H1 (cell line): ENCODE results near the gene WSCD2. TPM values are rescaled to one million over a fixed set of nuclear protein-coding genes. Genes with fewer than 3 reads are reported as not detected.

Source experiments
- CTCF ChIA-PET: fragments of 300-600 bp; sonication (Branson Sonifier 250); formaldehyde crosslinking; loops from one replicate; lab custom pipeline; 2021; ENCODE audit not compliant: partially characterized antibody; lab: Charles Lee
- POLR2A ChIA-PET: fragments of 300-600 bp; sonication (Branson Sonifier 250); formaldehyde crosslinking; loops from one replicate; lab custom pipeline; 2021; ENCODE audit warnings: inconsistent platforms; ENCODE audit not compliant: partially characterized antibody; lab: Charles Lee
- DNase-seq, 2 experiments: peaks; one replicate each; pipeline versions ENCODE4 v3.0.0 to v3.0.0-alpha.2; 2010 to 2022; ENCODE audit warnings: low spot score in 2 of 2, low read depth in 1 of 2, mixed read lengths in 1 of 2
- FAIRE-seq: peaks from 2 replicates; lab custom pipeline; 2011; peaks lifted over from hg19 to GRCh38; lab: Jason Lieb, UNC
- H2AFZ ChIP-seq: 2 replicates; pipeline ENCODE4 v1.8.1; 2012; ENCODE audit warnings: low read length, inconsistent platforms
- H2AK5ac ChIP-seq: 2 replicates; pipeline ENCODE4 v1.6.1; 2013; ENCODE audit warnings: low read depth, low read length
- H2BK120ac ChIP-seq: replicated peaks from 2 replicates; pipeline ENCODE3; 2013; ENCODE audit warnings: low read depth, low read length, inconsistent platforms
- H2BK12ac ChIP-seq: 2 replicates; pipeline ENCODE4 v1.6.1; 2013; ENCODE audit warnings: low read depth, low read length
- H2BK15ac ChIP-seq: 2 replicates; pipeline ENCODE4 v1.6.1; 2013; ENCODE audit warnings: low read length
- H2BK20ac ChIP-seq: 2 replicates; pipeline ENCODE4 v1.6.1; 2013; ENCODE audit warnings: low read length
- H2BK5ac ChIP-seq: 2 replicates; pipeline ENCODE4 v1.6.1; 2013; ENCODE audit warnings: low read depth, low read length
- H3K14ac ChIP-seq: 2 replicates; pipeline ENCODE4 v1.6.1; 2013; ENCODE audit warnings: inconsistent platforms; ENCODE audit not compliant: insufficient read length
- H3K18ac ChIP-seq: 2 replicates; pipeline ENCODE4 v1.6.1; 2013; ENCODE audit warnings: low read length; ENCODE audit errors: extremely low read depth
- H3K23ac ChIP-seq: 2 replicates; pipeline ENCODE4 v1.6.1; 2013; ENCODE audit warnings: inconsistent platforms; ENCODE audit not compliant: insufficient read length
- H3K23me2 ChIP-seq: 2 replicates; pipeline ENCODE4 v1.6.1; 2013; ENCODE audit warnings: low read depth, low read length
- H3K27ac ChIP-seq: 2 replicates; pipeline ENCODE4 v1.6.1; 2011; ENCODE audit warnings: low read depth, low read length, inconsistent platforms
- H3K27me3 ChIP-seq, 4 experiments: replicated peaks in 1 of 4; 1 replicate in 1 of 4; 2 replicates in 3 of 4; pipeline versions ENCODE4 v1.6.1 to v1.8.1; 2011 to 2013; ENCODE audit warnings: low read length in 3 of 4, mild to moderate bottlenecking in 3 of 4, inconsistent platforms in 2 of 4, mixed read lengths in 2 of 4, moderate library complexity in 1 of 4; ENCODE audit not compliant: control insufficient read depth in 3 of 4, insufficient read depth in 3 of 4; ENCODE audit errors: extremely low read depth in 1 of 4
- H3K36me3 ChIP-seq, 4 experiments: 2 replicates each; pipeline versions ENCODE4 v1.6.1 to v1.8.1; 2011 to 2013; ENCODE audit warnings: mild to moderate bottlenecking in 4 of 4, low read length in 3 of 4, moderate library complexity in 2 of 4, control low read depth in 1 of 4, inconsistent platforms in 1 of 4; ENCODE audit not compliant: insufficient read depth in 4 of 4, control insufficient read depth in 2 of 4
- H3K4ac ChIP-seq: replicated peaks from 2 replicates; pipeline ENCODE3; 2013; ENCODE audit warnings: low read length, low read depth, mixed read lengths, inconsistent platforms; ENCODE audit not compliant: insufficient read length
- H3K4me1 ChIP-seq, 4 experiments: replicated peaks in 1 of 4; 1 replicate in 1 of 4; 2 replicates in 3 of 4; pipeline versions ENCODE4 v1.6.1 to v1.8.1; 2011 to 2013; ENCODE audit warnings: low read length in 3 of 4, inconsistent platforms in 2 of 4, mixed read lengths in 1 of 4; ENCODE audit not compliant: insufficient read depth in 4 of 4, control insufficient read depth in 3 of 4
- H3K4me2 ChIP-seq, 2 experiments: 2 replicates each; pipeline versions ENCODE4 v1.6.1 to v1.8.1; 2011 to 2013; ENCODE audit warnings: low read depth in 2 of 2, low read length in 2 of 2, control low read depth in 1 of 2, inconsistent platforms in 1 of 2, mild to moderate bottlenecking in 1 of 2; ENCODE audit not compliant: insufficient read depth in 1 of 2
- H3K4me3 ChIP-seq, 4 experiments: fragments of 200-600, 300-600 bp in 1 of 4; sonication (generic), shearing (Covaris generic), sonication (Bioruptor Twin) in 1 of 4; 2 replicates each; pipeline versions ENCODE4 v1.5.1 to v1.8.1; 2011 to 2016; ENCODE audit warnings: low read length in 4 of 4, low read depth in 3 of 4, control low read depth in 2 of 4, inconsistent platforms in 2 of 4, mild to moderate bottlenecking in 2 of 4, mixed read lengths in 1 of 4, moderate library complexity in 1 of 4; ENCODE audit not compliant: insufficient read depth in 2 of 4; ENCODE audit errors: extremely low read depth in 1 of 4
- H3K56ac ChIP-seq: replicated peaks from 2 replicates; pipeline ENCODE3; 2013; ENCODE audit warnings: low read depth, mild to moderate bottlenecking, mixed read lengths, low read length, inconsistent platforms; ENCODE audit not compliant: insufficient read length
- H3K79me1 ChIP-seq: 2 replicates; pipeline ENCODE4 v1.6.1; 2013; ENCODE audit warnings: low read depth, low read length, control low read depth
- H3K79me2 ChIP-seq, 2 experiments: 2 replicates each; pipeline versions ENCODE4 v1.6.1 to v1.8.1; 2012 to 2013; ENCODE audit warnings: low read length in 2 of 2, mild to moderate bottlenecking in 2 of 2, inconsistent platforms in 1 of 2; ENCODE audit not compliant: insufficient read depth in 2 of 2, control insufficient read depth in 1 of 2
- H3K9ac ChIP-seq, 4 experiments: replicated peaks in 1 of 4; 1 replicate in 1 of 4; 2 replicates in 3 of 4; pipeline versions ENCODE4 v1.6.1 to v1.8.1; 2011 to 2013; ENCODE audit warnings: low read depth in 3 of 4, low read length in 3 of 4, control low read depth in 2 of 4, mild to moderate bottlenecking in 2 of 4, moderate library complexity in 2 of 4, inconsistent platforms in 1 of 4; ENCODE audit errors: extremely low read depth in 1 of 4
- H3K9me3 ChIP-seq, 2 experiments: 2 replicates each; pipeline versions ENCODE4 v1.6.1 to v1.8.1; 2012 to 2013; ENCODE audit warnings: mild to moderate bottlenecking in 2 of 2, moderate library complexity in 2 of 2, control low read depth in 1 of 2, inconsistent platforms in 1 of 2, low read depth in 1 of 2, low read length in 1 of 2, mixed read lengths in 1 of 2; ENCODE audit not compliant: insufficient read depth in 2 of 2
- H4K20me1 ChIP-seq, 2 experiments: replicated peaks in 1 of 2; 2 replicates each; pipeline versions ENCODE3 to v1.8.1; 2011 to 2013; ENCODE audit warnings: inconsistent platforms in 2 of 2, low read length in 2 of 2, mild to moderate bottlenecking in 1 of 2; ENCODE audit not compliant: insufficient read depth in 2 of 2, control insufficient read depth in 1 of 2
- H4K5ac ChIP-seq: 2 replicates; pipeline ENCODE4 v1.6.1; 2013; ENCODE audit warnings: low read length, low read depth, mixed read lengths, inconsistent platforms; ENCODE audit not compliant: insufficient read length
- H4K8ac ChIP-seq: 2 replicates; pipeline ENCODE4 v1.8.0; 2013; ENCODE audit warnings: mild to moderate bottlenecking, moderate library complexity, low read length, inconsistent platforms; ENCODE audit not compliant: insufficient read depth; ENCODE audit errors: extremely low read depth
- H4K91ac ChIP-seq: replicated peaks from 2 replicates; pipeline ENCODE3; 2013; ENCODE audit warnings: low read length, mixed read lengths, inconsistent platforms; ENCODE audit not compliant: insufficient read length
- CEBPB ChIP-seq: IDR thresholded peaks from 2 replicates; pipeline ENCODE4 v1.6.1; 2012; ENCODE audit warnings: low read depth, low read length
- CTBP2 ChIP-seq: IDR thresholded peaks from 2 replicates; pipeline ENCODE4 v1.7.0; 2011; ENCODE audit warnings: borderline replicate concordance, mild to moderate bottlenecking, moderate library complexity, mixed read lengths, low read length; ENCODE audit not compliant: insufficient read depth, insufficient read length
- EGR1 ChIP-seq: IDR thresholded peaks from 2 replicates; pipeline ENCODE4 v1.6.1; 2011; ENCODE audit warnings: low read depth, low read length, borderline replicate concordance
- EP300 ChIP-seq, 2 experiments: IDR thresholded peaks; 1 replicate in 1 of 2; 2 replicates in 1 of 2; pipeline ENCODE4 v1.6.1; 2011 to 2012; ENCODE audit warnings: low read depth in 2 of 2, low read length in 2 of 2, mild to moderate bottlenecking in 2 of 2, borderline replicate concordance in 1 of 2, inconsistent platforms in 1 of 2, moderate library complexity in 1 of 2
- GTF2F1 ChIP-seq: IDR thresholded peaks from 2 replicates; pipeline ENCODE4 v1.6.1; 2012; ENCODE audit warnings: low read depth, low read length, improper control_type of control experiment, borderline replicate concordance
- HDAC2 ChIP-seq, 2 experiments: fragments of 300-600 bp in 1 of 2; sonication (generic) in 1 of 2; IDR thresholded peaks; 2 replicates each; pipeline ENCODE4 v1.6.1; 2011 to 2012; ENCODE audit warnings: low read depth in 2 of 2, low read length in 2 of 2, mild to moderate bottlenecking in 2 of 2, moderate library complexity in 2 of 2, borderline replicate concordance in 1 of 2, inconsistent platforms in 1 of 2
- POLR2A ChIP-seq, 2 experiments: IDR thresholded peaks; 1 replicate in 1 of 2; 2 replicates in 1 of 2; pipeline ENCODE4 v1.6.1; 2011; ENCODE audit warnings: low read depth in 2 of 2, low read length in 2 of 2, mild to moderate bottlenecking in 2 of 2; ENCODE audit errors: control extremely low read depth in 1 of 2
- RXRA ChIP-seq: IDR thresholded peaks from 2 replicates; pipeline ENCODE4 v1.6.1; 2011; ENCODE audit warnings: low read depth, mild to moderate bottlenecking, low read length, moderate library complexity; ENCODE audit not compliant: insufficient read depth
- SIRT6 ChIP-seq: IDR thresholded peaks from one replicate; pipeline ENCODE4 v1.7.1; 2012; ENCODE audit warnings: low read length, inconsistent platforms
- SIX5 ChIP-seq: IDR thresholded peaks from 2 replicates; pipeline ENCODE4 v1.6.1; 2011; ENCODE audit warnings: mild to moderate bottlenecking, low read depth, low read length
- TAF1 ChIP-seq: IDR thresholded peaks from 2 replicates; pipeline ENCODE4 v1.6.1; 2011; ENCODE audit warnings: mild to moderate bottlenecking, low read depth, low read length
- TAF7 ChIP-seq: optimal IDR thresholded peaks from 2 replicates; pipeline ENCODE3; 2011; ENCODE audit warnings: low read depth, mild to moderate bottlenecking, inconsistent platforms, low read length, moderate library complexity, borderline replicate concordance
- TBP ChIP-seq: IDR thresholded peaks from 2 replicates; pipeline ENCODE4 v1.6.1; 2011; ENCODE audit warnings: low read depth, low read length, improper control_type of control experiment
- WGBS, 2 experiments: shearing (Covaris generic) in 1 of 2; methylation state at CpG; one replicate each; pipeline versions ENCODE4 v1.1.6 to v1.1.7; 2013 to 2015; ENCODE audit warnings: low lambda C conversion rate in 2 of 2, mixed read lengths in 2 of 2, inconsistent platforms in 1 of 2, low coverage in 1 of 2, missing lambda C conversion rate in 1 of 2; ENCODE audit not compliant: insufficient replicate concordance in 2 of 2, insufficient coverage in 1 of 2, insufficient read length in 1 of 2; ENCODE audit errors: extremely low coverage in 1 of 2, missing lambda C conversion rate in 1 of 2; 5-methylcytosine and 5-hydroxymethylcytosine counted together
- polyA plus RNA-seq, 7 experiments: library from polyadenylated mRNA; depleted of rRNA in 3 of 7; stranded (reverse) in 5 of 7; unstranded in 2 of 7; fragments of >200 nt in 5 of 7; fragments of 200-250 nt in 2 of 7; gene quantifications; 1 replicate in 5 of 7; 2 replicates in 1 of 7; 4 replicates in 1 of 7; pipeline versions ENCODE4 v1.2.1 to v1.2.3, GENCODE V29; 2011 to 2013; ENCODE audit warnings: missing spikeins in 2 of 7, mixed read lengths in 2 of 7
- total RNA-seq: library from RNA; stranded (reverse); fragmentation: NEBNext Ultra II Directional; extraction: Animal tissue kit (Norgen Biotek cat#: 25700); gene quantifications from 2 replicates; pipeline ENCODE4 v1.2.1, GENCODE V29; 2021
- TF ChIP-seq, protein P1 (sequence below): IDR thresholded peaks from 2 replicates; pipeline ENCODE4 v1.6.1; 2011; ENCODE audit warnings: low read depth, mild to moderate bottlenecking, low read length; ENCODE audit not compliant: insufficient read depth

WSCD2 gene
- total and polyA plus RNA-seq, 2 of the 8 experiments (the other 6 are each of a cell fraction or from before 2014, with no cell fraction given): 1.3 to 2.2 TPM

GRCh38 chr12:108196319-108196718, 67.2 kb downstream of the WSCD2 start:
- Histone ChIP-seq H3K4ac (no peak overlapping the region), H3K9ac (no peak overlapping the region), H3K9me3 (no peaks in the 10 kb centered on the region), H4K8ac (no peak overlapping the region), H3K14ac (no peak overlapping the region), H2AFZ (no peak overlapping the region), H2BK120ac (no peak overlapping the region), H2BK20ac (no peak overlapping the region), H3K4me2 (no peak overlapping the region), H2BK15ac (no peak overlapping the region), H3K23me2 (peaks cover 3% of the 10 kb centered on the region; the same call in 1 of the 2 replicates), H2BK5ac (no peak overlapping the region), H4K5ac (no peak overlapping the region), H2AK5ac (no peak overlapping the region), H4K20me1 (peaks cover 0 to 2% of the 10 kb centered on the region in 2 experiments), H3K23ac (no peak overlapping the region), H3K4me1 (peaks cover 0 to 5% (median 0%) of the 10 kb centered on the region in 4 experiments; a peak in 3 of 7 replicates), H3K36me3 (no peaks in the 10 kb centered on the region), H3K4me3 (no peak overlapping the region), H3K27me3 (no peaks in the 10 kb centered on the region), H3K56ac (no peak overlapping the region), H3K79me2 (no peaks in the 10 kb centered on the region), H4K91ac (no peak overlapping the region), H3K18ac (no peak overlapping the region), H2BK12ac (no peak overlapping the region), H3K79me1 (no peaks in the 10 kb centered on the region), H3K27ac (no peak overlapping the region)
- DNase-seq (no peak), FAIRE-seq (no peak)
- WGBS, 2 experiments: 87% methylated on average over 1 of the region's 1 CpG; no CpG with 5 or more reads in 1 of the 2 experiments
- ChIA-PET POLR2A (interaction anchor here (0.6 kb wide), 1 partner anchor 1613 kb away, joined by 3 read pairs; the partner anchor contains the start of gene RFX4), CTCF (interaction anchor here (0.8 to 5.9 kb wide), 17 partner anchors 11 to 304 kb away, joined by 3 to 47 read pairs (median 5); partner anchors contain the start of gene WSCD2)
- no peak for TF ChIP-seq TBP
- no peak for TF ChIP-seq EGR1
- TF ChIP-seq EP300 (IDR thresholded peaks at IDR 0.05; ENCODE audit: borderline replicate concordance in 1 of 2, low read depth in 2 of 2, low read length in 2 of 2): no peak
- TF ChIP-seq TAF1: no peak
- no peak for TF ChIP-seq SIRT6
- TF ChIP-seq GTF2F1: no peak
- TF ChIP-seq SIX5: no peak
- TF ChIP-seq CTBP2: no peak
- no peak for TF ChIP-seq RXRA
- TF ChIP-seq, protein P1, sequence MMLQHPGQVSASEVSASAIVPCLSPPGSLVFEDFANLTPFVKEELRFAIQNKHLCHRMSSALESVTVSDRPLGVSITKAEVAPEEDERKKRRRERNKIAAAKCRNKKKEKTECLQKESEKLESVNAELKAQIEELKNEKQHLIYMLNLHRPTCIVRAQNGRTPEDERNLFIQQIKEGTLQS: no peak
- TF ChIP-seq CEBPB: no peak
- TF ChIP-seq HDAC2 (IDR thresholded peaks at IDR 0.05; ENCODE audit: borderline replicate concordance in 1 of 2, low read depth in 2 of 2, low read length in 2 of 2): no peak
- no peak for TF ChIP-seq TAF7
- no peak for TF ChIP-seq POLR2A (IDR thresholded peaks at IDR 0.05; ENCODE audit: control extremely low read depth in 1 of 2, low read depth in 2 of 2, low read length in 2 of 2)
